Measurements from ENCODE around the gene CCDC88A.
"Not testable (repeated sequence)": the region's sequence is repeated elsewhere in the genome, so short reads cannot be mapped to it uniquely, and the experiment has no call there.

The CCDC88A gene, protein sequence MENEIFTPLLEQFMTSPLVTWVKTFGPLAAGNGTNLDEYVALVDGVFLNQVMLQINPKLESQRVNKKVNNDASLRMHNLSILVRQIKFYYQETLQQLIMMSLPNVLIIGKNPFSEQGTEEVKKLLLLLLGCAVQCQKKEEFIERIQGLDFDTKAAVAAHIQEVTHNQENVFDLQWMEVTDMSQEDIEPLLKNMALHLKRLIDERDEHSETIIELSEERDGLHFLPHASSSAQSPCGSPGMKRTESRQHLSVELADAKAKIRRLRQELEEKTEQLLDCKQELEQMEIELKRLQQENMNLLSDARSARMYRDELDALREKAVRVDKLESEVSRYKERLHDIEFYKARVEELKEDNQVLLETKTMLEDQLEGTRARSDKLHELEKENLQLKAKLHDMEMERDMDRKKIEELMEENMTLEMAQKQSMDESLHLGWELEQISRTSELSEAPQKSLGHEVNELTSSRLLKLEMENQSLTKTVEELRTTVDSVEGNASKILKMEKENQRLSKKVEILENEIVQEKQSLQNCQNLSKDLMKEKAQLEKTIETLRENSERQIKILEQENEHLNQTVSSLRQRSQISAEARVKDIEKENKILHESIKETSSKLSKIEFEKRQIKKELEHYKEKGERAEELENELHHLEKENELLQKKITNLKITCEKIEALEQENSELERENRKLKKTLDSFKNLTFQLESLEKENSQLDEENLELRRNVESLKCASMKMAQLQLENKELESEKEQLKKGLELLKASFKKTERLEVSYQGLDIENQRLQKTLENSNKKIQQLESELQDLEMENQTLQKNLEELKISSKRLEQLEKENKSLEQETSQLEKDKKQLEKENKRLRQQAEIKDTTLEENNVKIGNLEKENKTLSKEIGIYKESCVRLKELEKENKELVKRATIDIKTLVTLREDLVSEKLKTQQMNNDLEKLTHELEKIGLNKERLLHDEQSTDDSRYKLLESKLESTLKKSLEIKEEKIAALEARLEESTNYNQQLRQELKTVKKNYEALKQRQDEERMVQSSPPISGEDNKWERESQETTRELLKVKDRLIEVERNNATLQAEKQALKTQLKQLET (N-terminal part only)

DNA sequence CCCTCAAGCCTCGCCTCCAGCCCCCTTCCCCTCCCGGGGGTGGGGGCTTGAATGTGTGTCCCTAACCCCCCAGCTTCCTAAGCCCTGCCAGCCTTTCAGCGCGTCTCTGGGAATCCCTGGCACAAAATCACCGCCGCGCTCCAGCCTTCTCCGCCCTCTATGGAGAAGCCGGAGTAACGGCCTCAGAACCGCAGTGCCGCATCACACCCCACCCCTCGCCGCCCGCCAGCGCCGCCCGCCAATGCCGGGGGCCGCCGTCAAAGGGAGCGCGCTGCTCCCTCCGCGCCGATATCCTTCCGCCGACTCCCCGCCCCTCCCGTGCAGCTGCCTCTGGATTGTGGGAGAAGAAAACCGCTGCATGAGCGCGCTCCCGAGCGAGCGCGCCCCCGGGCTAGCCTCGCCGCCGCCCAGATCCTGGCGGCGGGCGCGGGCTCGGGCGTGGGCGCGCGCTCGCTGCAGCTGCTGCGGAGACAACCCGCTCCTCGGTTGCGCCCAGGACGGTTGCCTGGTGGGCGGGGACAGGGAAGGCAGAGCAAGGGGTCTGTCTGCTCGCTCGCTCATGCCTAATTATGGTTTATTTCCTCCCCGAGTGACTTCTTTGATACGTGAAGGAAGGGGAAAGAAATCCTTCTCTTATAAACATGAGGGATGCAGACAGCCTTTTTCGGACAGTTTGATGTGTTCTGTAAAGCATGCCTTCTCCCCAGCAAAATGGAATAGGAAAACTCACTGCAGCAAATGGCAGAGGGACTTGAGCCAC is at the start of gene CCDC88A:
CCDC88A (minus strand) TSS at position 178 of the 760 bp plus-strand sequence. CDS start 777 bp downstream, outside the sequence.
- peak; percentile 75 to 82 (median 75) for DNase-seq (ENCODE audit: low read depth in 3 of 3)

DNA sequence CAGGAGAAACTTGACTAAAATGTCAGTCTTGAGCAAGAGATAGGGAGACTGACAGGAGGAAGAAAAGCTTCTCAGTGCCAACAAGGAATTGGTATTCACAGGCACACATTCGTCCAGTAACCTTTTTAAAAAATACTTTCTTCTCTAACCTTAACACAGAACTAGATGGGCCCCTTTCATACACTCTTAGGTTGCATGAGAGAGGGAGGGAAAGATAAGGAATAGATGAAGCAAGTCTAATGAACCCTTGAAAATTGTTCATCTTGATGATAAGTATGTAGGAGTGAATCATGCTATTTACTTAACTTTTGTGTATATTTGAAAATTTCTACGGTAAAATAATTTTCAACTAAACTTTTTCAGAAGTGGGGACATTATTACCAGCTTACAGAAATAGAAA is 42.0 kb upstream of the CCDC88A start:
- DNase-seq (ENCODE audit: low read depth in 3 of 3): no peak

DNA sequence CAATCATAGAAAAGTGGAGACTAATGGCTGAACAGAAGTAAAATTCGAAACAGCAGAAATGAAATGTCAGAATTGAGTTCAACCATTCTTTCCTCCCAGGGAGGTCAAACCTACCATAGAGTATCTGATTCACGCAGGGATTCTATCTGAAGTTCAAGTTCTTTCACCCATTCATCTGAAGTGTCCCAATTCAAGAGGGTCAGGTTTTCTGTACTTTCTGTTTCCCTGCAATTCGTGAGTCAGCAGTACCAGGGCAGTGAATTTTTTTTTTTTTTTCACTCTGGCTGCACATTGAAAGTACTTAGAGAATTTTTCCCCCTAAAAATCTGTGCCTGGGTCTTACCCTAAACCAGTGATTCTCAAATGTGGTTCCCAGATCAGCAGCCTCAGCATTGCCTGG is 40.9 kb upstream of the CCDC88A start:
- no peak for DNase-seq (ENCODE audit: low read depth in 3 of 3)

DNA sequence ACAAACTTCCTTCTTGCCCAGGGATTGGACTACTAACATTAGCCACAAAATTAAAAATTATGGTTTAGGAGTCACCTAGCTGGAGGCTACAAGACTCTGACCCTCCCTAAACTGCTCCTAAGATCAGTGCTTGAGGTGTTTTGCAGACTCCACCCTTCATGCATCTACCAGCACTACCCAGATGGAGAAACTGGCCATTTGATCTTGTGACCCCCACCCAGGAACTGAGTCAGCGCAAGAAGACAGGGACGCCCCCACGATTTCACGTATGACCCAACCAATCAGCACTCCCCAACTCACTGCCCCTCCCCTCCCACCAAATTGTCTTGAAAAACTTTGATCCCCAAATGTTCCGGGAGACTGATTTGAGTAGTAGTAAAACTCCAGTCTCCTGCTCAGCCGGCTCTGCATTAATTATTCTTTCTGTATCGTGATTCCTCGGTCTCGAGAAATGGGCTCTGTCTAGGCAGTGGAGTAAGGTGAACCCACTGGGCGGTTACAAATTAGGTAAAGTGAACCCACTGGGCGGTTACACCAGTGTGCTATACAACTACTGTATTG is 40.1 kb upstream of the CCDC88A start:
- no peak for DNase-seq (ENCODE audit: low read depth in 3 of 3)

DNA sequence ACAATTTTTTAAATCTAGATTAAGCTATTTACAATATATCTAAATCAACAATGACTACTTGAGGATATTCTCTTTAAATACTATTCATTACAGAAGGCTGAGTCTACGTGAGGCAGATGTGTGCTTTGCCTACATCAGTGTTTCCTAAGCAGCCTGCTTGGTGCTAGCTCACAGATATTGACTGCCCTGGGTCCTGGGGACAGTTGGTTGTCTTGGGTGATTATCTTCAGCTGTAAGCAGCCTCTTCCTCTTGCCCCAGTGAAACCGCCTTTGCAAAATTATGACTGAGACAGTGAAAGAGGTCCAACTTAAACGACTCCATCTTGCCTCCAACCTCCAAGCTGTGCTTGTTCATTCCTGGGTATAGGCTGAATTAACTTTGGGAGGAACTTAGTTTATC is 39.6 kb upstream of the CCDC88A start:
- no peak for DNase-seq (ENCODE audit: low read depth in 3 of 3)

DNA sequence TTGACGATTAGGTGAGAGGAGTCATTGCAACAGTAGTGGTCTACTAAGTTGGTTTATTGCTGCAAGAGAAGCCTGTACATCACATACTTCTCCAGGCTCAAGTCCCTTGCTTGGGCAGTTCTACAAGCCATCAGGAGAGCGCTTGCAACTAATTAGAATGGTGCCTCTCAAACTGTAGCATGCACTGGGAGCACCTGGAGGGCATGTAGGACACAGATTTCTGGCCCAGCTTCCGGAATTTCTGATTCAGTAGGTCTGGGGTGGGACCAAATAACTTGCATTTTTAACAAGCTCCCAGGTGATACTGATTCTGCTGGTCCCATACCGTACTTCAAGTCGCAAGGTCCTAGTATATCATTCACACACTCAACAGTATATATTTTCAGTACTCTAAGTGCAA is 34.5 kb upstream of the CCDC88A start:
- no peak for DNase-seq (ENCODE audit: low read depth in 3 of 3)

DNA sequence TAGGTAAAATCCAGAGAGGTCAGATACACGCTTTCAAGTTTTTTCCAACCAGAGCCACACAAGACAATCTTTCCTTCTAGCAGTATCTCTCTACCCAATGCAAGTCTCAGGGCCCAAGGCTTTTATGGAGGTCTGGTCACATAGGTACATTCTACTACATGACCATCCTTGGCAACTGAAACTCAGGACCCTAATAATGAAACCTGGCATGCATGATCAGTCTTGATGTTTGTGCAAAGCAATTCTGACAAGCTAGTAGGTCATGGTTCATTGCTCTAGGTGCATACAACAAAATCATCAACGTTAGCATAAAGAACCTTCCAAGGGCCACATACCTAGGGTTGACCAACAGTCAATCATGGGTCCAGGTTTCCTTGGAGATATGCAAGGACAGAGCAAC is 33.2 kb upstream of the CCDC88A start:
- no peak for DNase-seq (ENCODE audit: low read depth in 3 of 3)

DNA sequence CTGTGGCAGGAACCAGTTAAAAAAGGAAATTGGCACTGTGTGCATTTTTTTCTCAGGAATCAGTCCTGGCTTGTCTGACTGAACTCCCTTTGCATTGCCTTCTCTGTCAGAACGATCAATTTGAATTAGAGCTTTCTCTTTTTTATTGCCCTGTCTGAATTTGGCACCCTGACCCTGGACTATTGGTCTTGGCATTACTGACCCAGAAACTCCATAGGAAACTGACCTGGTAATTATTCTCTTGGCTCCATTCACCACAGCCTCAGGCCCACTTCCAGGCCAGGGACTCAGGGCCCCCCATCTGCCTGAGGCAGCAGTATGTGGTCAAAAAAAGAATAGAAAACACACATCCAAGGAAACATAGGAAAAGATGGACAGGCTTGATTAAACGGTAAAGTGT is 32.0 kb upstream of the CCDC88A start:
- no peak for DNase-seq (ENCODE audit: low read depth in 3 of 3)

DNA sequence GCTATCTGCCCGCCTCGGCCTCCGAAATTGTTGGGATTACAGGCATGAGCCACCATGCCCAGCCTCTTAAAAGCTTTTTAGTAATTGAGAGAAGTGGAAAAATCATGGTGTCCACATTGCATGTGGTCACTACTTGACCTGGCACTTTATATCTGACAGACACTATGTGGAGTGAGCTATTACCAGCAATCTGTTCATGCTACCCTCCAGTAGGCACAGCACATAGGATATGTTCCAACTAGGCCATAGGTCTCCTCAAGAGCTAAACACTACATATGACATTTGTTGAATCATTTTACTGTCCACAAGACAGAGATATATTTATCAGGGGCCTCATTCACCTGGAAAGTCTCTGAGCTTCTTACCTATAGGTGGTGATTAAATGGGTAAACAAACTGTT is 30.4 kb upstream of the CCDC88A start:
- DNase-seq (ENCODE audit: low read depth in 3 of 3): not testable (repeated sequence)

DNA sequence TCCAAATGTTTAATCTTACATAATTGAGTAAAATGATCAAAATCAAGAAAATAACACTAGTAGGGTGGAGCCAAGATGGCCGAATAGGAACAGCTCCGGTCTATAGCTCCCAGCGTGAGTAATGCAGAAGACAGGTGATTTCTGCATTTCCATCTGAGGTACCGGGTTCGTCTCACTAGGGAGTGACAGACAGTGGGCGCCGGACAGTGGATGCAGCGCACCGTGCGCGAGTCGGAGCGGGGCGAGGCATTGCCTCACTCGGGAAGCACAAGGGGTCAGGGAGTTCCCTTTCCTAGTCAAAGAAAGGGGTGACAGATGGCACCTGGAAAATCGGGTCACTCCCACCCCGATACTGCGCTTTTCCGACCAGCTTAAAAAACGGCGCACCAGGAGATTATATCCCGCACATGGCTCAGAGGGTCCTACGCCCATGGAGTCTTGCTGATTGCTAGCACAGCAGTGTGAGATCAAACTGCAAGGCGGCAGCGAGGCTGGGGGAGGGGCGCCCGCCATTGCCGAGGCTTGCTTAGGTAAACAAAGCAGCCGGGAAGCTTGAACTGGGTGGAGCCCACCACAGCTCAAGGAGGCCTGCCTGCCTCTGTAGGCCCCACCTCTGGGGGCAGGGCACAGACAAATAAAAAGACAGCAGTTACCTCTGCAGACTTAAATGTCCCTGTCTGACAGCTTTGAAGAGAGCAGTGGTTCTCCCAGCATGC is 22.5 kb upstream of the CCDC88A start:
- DNase-seq (ENCODE audit: low read depth in 3 of 3): not testable (repeated sequence)

DNA sequence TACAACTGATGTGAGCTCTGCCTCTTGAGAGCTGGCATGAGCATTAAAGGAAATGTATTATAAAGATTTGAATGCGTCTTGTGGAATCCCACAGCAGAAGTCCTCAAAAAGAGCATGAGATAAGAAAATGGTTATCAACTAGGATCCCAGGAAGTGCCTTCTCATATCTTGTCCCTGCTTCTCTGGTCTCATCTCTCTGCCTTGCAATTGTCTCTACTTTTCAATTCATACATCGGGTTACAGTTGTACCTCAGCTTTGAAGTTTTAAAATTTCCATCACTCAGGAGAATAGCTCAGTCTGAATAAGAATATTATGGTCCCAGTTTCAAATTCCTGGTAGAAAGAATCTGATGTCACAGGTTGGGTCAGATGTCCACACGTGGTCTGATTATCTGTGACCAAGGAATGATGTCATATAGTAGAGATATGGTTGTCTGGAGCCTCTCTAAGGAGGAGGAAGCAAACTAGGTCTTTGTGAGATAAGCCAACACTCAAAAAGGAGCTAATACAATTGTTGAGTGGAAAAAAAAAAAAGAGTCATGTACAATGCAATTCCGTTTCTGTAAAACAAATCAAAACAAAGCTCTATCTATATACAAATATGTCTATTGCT is 21.7 kb upstream of the CCDC88A start:
- DNase-seq (ENCODE audit: low read depth in 3 of 3): no peak

DNA sequence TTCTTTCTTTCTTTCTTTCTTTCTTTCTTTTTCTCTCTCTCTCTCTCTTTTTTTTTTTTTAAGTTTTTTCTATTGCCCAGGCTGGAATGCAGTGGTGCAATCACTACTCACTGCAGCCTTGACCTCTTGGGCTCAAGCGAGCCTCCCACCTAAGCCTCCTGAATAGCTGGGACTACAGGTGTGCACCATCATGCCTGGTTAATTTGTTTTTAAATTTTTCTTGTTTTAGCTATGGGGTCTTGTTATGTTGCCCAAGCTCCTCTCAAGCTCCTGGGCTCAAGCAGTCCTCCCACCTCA is 19.4 kb upstream of the CCDC88A start:
- DNase-seq (ENCODE audit: low read depth in 3 of 3): no peak

DNA sequence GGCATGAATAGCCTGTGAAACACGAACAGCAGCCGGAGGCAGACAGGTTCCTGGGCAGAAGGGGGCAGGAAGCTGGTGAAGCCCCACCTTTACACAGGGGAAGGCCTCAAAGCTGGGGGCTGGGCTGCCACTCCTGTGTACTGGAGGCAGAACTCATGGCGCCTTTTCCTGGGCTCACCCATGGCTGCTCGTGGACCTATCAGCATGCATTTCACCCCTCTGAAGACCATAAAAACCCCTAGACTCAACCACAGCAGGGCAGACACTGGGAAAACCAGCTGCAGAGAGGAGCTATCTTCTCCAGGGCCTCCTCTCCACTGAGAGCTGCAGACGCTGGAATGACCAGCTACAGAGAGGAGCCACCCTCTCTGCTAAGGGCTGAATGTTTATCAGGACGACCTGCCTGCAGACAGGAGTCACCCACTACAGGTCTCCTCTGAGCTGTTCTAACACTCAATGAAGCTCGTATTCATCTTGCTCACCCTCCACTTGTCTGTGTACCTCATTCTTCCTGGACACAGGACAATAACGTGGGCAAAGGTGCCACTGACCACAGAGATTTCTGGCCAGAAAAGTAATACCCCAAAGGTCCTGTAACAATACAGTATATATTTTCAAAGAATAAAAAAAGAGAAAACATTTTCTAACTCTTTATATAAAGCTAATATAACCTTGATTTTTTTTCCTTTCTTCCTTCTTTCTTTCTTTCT is 18.9 kb upstream of the CCDC88A start:
- no peak for DNase-seq (ENCODE audit: low read depth in 3 of 3)

DNA sequence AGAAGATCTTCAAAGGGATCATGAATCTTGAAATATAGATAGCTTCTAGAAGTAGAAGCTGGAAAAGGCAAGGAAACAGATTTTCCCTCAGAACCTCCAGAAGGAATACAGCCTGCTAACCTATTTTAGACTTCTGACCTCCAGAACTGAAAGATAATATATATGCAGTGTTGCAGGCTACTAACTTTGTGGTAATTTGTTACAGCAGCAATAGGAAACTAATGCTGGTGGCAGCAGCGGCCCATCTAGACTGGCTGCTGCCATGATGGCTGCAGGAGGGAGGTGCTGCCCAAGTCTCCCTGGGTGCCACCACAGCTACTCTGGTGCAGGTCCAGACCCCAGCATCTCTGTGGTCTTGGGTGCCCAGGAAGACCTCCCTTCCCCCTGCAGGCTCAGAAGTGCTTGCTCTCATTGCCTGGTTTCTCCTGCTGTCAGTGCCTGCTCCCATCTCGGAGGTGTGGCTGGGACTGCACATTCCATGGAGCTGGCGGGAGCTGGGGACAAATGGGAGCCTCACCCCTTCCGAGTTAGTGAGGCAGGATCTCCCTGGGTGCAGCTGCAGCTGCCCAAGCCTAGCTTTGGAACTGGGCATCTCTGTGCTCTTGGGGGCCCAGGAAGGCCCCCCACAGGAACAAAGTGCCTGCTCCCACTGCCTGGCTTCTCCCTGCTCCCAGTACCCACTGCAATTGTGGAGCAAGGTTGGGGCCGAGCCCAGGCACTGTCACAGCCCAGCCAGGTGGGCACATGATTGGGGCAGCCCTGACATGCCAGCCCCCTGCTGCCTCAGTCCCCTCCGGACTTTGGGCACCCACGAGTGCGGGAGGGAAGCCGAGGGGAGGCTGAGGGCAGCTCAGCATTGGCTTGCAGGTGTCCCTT is 18.1 kb upstream of the CCDC88A start:
- DNase-seq (ENCODE audit: low read depth in 3 of 3): no peak

DNA sequence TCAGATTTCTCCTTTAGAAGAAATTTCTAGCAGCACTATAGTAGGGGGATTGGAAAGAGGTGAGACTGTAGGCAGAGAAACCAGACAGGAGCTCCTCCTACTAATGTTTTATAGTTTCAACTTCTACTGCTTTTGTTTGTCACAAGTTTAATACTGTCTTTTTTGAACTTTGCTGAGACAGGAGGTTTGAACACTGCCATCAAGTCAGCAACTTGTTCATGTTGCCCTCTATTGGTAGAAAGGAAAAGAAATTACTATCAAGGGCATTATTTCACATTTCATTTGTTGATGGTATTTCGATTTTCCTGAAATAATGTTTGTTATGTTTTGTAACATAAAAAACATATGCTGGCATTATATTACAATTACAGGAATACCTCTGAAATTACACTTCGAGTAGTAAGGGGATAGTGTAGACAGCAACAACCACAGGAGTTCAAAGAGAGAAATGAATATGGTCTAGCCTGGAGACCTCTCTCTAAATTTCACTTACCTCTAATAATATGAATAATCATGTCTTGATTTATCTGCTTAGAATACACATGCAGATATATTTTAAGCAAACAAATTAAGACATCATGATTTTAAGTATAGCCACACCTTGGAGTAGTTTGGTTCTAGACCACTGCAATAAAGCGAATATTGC is 12.4 kb upstream of the CCDC88A start:
- DNase-seq (ENCODE audit: low read depth in 3 of 3): no peak

DNA sequence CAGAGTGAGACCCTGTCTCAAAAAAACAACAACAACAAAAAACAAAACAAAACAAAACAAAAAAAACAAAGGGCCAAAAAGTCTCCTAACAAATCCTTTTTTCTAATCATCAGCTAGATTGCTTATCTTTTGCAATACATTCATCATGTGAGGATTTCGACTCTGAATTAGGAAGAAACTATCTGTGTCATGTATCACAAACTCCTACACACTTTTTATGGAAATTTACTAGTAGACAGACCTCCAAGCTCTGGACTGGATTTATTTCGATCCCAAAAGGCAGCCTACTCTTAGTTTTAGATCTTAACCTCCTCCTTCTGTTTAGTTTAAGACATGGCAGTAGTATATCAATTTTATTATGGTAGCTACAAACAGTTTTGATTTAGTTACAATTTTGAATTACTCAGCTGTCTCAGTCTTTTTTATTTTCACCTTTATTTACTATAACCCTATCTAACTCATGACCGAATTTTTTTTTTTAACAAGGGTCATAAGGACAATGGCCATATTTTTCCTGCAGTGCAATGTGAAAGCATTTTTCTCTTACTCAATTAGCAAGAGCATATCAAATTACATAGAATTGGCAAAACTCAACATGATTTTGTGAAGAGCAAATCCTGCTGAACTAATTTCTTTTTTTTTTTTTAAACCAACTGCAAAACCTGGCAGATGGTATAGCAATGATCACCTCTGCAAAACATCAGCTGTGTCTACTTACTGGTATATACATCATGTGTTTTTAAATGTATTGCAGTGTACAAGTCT is 10.7 kb upstream of the CCDC88A start:
- DNase-seq (ENCODE audit: low read depth in 3 of 3): no peak

DNA sequence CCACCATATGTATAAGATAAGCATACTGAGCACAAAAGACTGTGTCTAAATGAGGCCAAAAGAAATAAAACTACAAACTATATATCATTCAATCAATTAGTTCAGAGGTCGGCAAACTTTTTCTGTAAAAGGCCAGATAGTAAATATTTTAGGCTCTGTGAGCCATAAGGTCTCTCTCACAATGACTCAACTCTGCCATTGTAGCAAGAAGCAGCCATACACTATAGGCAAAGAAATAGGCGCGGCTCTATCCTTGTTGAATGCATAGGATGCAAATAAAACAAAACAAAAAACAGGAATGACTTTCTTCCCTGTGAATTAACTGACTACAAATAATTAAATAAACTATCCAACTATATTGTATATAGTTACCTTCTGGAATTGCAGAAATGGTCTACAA is 8.6 kb upstream of the CCDC88A start:
- no peak for DNase-seq (ENCODE audit: low read depth in 3 of 3)

DNA sequence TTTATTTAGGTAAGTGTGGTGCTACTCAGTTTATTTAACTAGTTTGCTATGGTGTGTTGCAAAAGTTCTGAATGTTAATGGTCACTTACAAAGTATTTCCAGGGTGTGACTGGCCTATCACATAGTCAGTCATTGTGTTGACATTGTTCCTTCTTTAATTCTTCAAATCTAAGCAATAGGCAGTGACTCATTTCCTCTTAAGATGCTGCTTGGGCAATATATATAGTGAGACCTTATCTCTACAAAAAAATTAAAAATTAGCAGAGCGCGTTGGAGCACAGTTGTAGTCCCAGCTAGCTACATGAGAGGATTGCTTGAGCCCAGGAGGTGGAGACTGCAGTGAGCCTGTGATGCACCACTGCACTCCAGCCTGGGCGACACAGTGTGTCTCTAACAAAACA is 5.8 kb upstream of the CCDC88A start:
- no peak for DNase-seq (ENCODE audit: low read depth in 3 of 3)
